Measurements from ENCODE around the gene LRRC59.

Gene LRRC59

DNA sequence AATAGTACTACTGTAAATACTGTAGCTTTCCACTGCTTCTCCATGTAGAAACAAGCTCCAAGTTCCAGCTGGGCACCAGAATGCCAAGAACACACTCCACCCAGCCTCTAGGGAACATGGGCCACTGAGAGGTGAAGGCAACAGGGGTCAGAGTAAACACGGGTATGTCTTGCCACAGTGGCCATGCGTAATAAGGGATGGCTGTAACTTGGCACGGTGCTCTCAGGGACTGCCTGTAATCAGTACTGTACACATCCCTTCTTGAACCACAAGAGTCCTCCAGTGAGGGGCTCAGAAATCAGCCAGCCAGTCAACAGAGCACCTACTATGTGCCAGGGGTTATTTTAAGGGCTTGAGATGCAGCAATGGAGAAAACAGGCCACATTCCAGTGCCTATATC, 10.8 kb downstream of the LRRC59 start:
- DNase-seq (ENCODE audit: low read depth) = no peak

DNA sequence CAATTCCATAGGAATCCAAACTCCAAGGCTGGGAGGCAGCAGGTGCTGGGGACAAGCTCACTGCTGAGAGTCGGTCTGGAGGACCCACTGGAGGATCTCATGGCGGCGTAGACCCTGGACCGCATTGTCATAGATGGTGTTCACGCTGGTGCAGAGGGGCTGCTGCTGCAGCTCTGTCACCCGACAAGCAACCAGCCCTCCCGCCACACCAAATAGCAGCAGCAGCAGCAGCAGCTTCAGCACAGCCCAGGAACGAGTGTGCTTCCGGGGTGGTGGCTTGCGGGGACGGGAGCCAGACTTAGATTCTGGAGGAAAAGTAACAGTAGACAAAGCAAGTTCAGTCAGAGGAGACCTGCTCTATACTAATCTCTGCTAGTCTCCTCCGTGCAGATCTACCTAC, 14.4 kb downstream of the LRRC59 start:
- DNase-seq (ENCODE audit: low read depth) = no peak

DNA sequence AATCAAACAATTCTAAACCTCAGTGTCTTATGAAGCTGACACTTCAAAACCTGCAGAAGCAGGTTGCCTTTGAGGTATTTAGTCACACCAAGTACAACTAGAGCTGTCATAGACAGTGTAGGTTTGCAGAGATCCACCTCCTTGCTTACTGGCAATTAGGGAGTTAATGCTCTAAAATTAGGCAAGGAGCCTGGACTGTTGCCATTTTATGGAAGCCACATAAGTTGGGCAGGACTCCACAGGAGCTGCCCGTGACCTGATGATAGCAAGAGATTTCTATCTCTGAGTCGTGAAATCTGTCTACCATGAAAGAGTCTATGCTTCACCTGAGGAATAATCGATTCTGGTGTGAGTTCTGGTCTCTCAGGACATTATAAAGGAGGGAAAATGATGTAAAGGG, 15.4 kb downstream of the LRRC59 start:
- DNase-seq (ENCODE audit: low read depth) = no peak

DNA sequence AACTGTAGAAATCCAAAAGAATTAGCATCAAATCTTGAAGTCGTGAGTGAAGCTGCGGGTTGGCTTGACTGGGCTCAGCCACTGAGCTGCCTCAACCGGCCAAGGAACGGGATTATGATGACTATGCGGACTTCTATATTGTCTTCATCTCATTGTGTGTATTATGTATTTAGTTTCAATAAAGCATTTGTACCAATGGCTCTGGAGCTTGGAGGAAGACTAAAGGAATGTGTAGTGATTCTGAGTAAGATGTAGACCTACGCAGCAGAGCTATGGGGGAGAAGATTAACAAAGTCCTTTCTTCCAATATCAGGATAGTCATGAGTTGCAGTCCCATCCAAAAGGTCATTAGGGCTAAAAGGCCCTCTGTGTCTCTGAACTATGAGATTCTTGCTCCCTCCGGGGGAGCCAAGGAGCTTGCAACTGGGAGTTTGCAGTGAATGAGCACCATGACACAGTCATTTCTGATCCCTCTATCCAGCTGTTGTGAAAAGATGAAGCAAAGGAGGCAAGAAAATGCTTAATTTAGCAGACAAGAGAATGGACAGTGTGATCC, 16.0 kb downstream of the LRRC59 start:
- no peak for DNase-seq (ENCODE audit: low read depth)

GRCh38 chr17:50380369-50381259, 16.7 kb downstream of the LRRC59 start:
- DNase-seq (ENCODE audit: low read depth) = no peak

- no peak for DNase-seq (ENCODE audit: low read depth)
Observed at GRCh38 chr17:50379351-50380132, 17.8 kb downstream of the LRRC59 start.

GRCh38 chr17:50375858-50376538, 21.3 kb downstream of the LRRC59 start:
- no peak for DNase-seq (ENCODE audit: low read depth)

DNA sequence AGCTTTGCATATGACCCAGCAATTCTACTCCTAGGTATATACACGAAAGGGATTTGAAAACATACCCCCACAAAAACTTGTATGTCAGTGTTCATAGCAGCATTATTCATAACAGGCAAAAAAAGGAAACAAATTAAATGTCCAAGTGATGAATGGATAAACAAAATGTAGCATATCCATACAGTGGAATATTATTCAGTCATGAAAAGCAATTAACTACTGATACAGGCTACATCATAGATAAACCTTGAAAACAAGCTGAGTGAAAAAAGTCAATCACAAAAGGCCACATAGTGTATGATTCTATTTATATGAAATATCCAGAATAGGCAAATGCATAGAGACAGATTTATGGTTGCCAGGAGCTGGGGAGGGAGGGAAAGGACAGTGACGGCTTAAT, 23.6 kb downstream of the LRRC59 start:
- no peak for DNase-seq (ENCODE audit: low read depth)

DNA sequence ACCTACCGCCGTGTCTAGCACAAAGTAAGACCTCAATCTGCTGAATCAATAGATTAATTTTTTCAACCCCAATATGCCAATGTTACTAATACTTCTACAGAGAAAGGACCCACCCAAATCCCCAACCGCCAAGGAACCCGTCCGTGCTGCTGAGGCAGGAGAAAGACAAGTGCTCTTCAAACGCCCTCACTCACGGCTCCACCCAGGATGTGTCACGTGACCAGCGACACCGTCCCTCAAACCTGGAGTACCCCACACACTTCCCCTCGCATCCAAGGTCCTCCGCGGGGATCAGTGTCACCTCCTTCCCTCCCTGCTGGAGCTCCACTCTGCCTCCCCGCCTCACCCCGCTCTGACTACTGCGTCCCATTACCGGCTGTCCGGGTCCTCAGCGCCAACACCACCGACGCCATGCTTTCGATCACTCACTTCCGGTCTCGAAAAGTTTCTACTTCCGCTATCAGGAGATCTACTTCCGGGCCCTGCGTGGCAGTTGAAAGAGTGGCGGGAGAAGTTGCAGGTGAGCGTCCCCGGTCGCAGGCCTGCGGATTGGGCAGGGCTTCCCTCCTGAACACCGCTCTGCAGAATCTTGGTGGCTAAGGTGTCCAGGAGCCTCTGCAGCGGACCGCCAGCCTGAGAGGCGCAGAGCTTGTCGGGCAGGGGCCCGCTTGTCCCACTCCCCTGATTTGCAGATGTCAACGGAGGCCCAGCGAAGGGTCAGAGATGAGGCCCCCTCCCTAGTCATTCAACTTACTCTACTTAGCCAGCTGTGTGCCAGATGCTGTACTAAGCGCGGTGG, 24.4 kb downstream of the LRRC59 start, which contains the start of the genes EME1 and MRPL27:
Gene EME1 (plus strand): TSS at position 472 of the 799 bp plus-strand sequence. CDS start 1,980 bp downstream, outside the sequence.
Gene MRPL27 (minus strand): TSS at position 427 of the 799 bp plus-strand sequence. CDS start 14 bp downstream, at position 413.
- DNase-seq (ENCODE audit: low read depth) = peak; percentile 74

- DNase-seq (ENCODE audit: low read depth) = no peak
Observed at GRCh38 chr17:50372222-50372757, 25.0 kb downstream of the LRRC59 start.

DNA sequence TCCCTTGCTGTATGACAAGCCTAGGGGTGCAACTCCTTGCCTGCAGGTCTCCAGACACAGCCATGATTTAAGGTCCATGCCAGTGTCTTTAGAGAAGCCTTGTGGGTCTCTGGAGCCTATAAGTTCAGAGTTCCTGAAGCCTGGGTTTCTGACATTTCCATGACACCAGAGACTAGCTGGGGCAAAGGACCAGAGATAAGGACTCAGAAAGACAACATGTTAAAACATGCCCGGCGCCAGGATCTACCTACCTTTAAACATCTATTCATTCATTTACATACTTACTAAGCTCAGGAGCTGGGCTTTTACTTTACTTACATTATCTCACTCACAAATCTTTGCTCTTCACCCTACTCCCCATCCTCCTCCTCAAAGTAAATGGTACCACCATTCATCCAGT, 25.8 kb downstream of the LRRC59 start:
- no peak for DNase-seq (ENCODE audit: low read depth)

DNA sequence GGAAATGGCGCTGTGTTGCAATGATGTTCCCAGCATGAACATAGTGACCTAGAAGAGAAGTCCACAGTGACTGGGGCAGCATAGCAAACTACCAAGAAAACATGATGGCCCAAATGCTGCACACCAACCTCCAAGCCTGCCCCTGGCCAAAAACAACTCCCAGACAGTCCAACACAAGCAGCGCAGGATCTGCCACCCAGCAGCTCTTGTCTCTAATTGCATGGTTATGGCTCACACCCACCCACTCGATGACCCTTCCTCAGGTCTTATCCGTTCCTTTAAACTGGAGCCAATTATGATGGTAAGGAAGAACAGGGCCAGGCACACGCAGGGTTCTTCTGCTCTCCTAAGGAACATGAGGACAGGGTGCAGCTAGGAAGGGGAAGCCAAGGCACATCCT, 27.3 kb downstream of the LRRC59 start:
- no peak for DNase-seq (ENCODE audit: low read depth)

- no peak for DNase-seq (ENCODE audit: low read depth)
Observed at GRCh38 chr17:50367401-50367800, 29.9 kb downstream of the LRRC59 start.

GRCh38 chr17:50365649-50366393, 31.5 kb downstream of the LRRC59 start:
- DNase-seq (ENCODE audit: low read depth) = no peak

DNA sequence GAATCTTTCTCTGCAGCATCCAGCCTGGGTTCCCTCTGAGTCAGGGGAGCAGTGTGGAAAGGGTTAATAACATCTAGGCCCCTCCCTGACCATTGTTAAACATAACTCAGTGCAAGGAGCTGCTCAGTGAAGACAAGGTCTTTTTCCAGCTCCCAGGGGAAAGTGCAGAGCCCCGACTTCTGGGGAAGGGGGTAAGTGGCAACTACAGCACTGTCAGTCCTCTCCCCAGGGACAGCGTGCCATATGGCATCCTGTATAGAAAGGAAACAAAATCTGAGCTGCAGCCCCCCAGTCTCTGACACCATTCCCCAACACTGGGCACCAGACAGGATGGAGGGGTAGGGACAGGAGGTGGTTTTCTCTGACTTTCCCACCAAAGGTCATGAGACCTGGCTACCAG, 32.2 kb downstream of the LRRC59 start:
- no peak for DNase-seq (ENCODE audit: low read depth)

- no peak for DNase-seq (ENCODE audit: low read depth)
Observed at GRCh38 chr17:50364715-50365114, 32.6 kb downstream of the LRRC59 start.

GRCh38 chr17:50364061-50364458, 33.3 kb downstream of the LRRC59 start:
- no peak for DNase-seq (ENCODE audit: low read depth)

- no peak for DNase-seq (ENCODE audit: low read depth)
Observed at GRCh38 chr17:50363217-50364060, 33.9 kb downstream of the LRRC59 start.

DNA sequence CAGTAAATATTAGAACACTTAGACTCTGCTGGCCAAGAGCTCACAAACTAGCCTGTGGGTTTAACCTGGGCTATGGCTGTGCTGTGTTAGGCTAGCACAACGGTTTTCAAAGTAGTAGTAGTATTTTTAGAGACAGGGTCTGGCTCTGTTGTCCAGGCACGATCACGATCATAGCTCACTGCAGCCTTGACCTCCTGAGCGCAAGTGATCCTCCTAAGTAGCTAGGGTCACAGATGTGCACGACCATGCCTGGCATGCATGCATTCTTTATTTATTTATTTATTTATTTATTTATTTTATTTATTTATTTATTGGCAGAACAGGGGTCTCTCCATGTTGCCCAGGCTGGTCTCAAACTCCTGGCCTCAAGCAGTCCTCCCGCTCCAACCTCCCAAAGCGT, 34.7 kb downstream of the LRRC59 start:
- DNase-seq (ENCODE audit: low read depth) = no peak
